Ishikawa (cell line): ENCODE results near the gene ERBB4.

Experiments
- CEBPB ChIP-seq: IDR thresholded peaks from 2 replicates; pipeline ENCODE4 v1.6.1; 2012
- EP300 ChIP-seq: IDR thresholded peaks from 2 replicates; pipeline ENCODE4 v1.6.1; 2012; ENCODE audit warnings: borderline replicate concordance
- FOXM1 ChIP-seq: IDR thresholded peaks from 2 replicates; pipeline ENCODE4 v1.6.1; 2012; ENCODE audit warnings: low read depth, borderline replicate concordance
- MAX ChIP-seq: IDR thresholded peaks from 2 replicates; pipeline ENCODE4 v1.6.1; 2012
- NFIC ChIP-seq: IDR thresholded peaks from 2 replicates; pipeline ENCODE4 v1.6.1; 2012
- TAF1 ChIP-seq: IDR thresholded peaks from 2 replicates; pipeline ENCODE4 v1.6.1; 2012; ENCODE audit warnings: low read depth, mild to moderate bottlenecking
- TCF12 ChIP-seq: IDR thresholded peaks from 2 replicates; pipeline ENCODE4 v1.6.1; 2012; ENCODE audit warnings: low read depth
- TF ChIP-seq, protein P1 (sequence below): IDR thresholded peaks from 2 replicates; pipeline ENCODE4 v1.6.1; 2012

GRCh38 chr2:212274215-212274614, 264.4 kb downstream of the ERBB4 start:
- TF ChIP-seq, protein P1, sequence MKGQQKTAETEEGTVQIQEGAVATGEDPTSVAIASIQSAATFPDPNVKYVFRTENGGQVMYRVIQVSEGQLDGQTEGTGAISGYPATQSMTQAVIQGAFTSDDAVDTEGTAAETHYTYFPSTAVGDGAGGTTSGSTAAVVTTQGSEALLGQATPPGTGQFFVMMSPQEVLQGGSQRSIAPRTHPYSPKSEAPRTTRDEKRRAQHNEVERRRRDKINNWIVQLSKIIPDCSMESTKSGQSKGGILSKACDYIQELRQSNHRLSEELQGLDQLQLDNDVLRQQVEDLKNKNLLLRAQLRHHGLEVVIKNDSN = no peak
- TF ChIP-seq EP300 (no peak), NFIC (no peak), TCF12 (no peak), MAX (no peak), CEBPB (no peak), TAF1 (no peak), FOXM1 (no peak)
